Stimulated activated CD4-positive, alpha-beta T cell treated with anti-CD3 and anti-CD28 coated beads, Interleukin-12 subunit alpha, Interleukin-12 subunit beta, amount 100 ng/mL, for 48 hours (primary cell): ENCODE data around the gene TBCD.

Experiments
- DNase-seq, 3 donors: peaks; one replicate each; pipeline ENCODE4 v3.0.0-alpha.2; 2020; ENCODE audit warnings: low read depth in 2 of 3, low spot score in 1 of 3

The TBCD gene

DNA sequence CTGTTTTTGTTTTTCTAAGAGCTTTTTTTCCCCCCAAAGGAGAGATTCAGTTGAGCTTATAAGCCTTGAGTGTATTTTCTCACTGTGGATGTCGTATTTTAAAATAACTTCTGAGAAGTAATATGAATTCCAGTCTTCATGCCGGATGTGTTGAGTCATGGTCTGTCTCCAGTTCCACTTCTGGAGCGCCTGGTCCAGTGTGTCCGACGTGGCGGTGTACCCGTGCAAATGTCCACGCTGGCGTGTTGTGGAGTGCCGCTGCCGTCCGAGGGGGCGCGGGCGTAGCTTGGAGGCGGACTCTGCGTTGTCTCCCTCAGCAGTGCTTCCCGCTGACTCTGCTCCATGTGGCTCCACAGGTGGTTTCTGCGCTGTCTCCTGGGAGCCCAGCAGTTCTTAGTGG, 148.9 kb downstream of the TBCD start:
- DNase-seq = no peak

DNA sequence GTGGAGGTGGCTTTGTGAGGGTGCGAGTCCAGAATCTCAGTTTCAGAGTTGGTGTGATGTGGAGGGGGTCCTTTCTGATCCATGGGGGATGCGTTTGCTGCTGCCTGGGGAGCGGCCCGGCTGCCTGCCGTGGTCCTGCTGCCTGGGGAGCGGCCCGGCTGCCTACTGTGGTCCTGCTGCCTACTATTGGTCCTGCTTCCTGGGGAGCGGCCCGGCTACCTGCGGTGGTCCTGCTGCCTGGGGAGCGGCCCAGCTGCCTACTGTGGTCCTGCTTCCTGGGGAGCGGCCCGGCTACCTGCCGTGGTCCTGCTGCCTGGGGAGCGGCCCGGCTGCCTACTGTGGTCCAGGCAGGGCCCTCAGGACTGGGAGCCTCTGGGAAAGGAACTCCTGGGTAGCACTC, 149.5 kb downstream of the TBCD start:
- no peak for DNase-seq

DNA sequence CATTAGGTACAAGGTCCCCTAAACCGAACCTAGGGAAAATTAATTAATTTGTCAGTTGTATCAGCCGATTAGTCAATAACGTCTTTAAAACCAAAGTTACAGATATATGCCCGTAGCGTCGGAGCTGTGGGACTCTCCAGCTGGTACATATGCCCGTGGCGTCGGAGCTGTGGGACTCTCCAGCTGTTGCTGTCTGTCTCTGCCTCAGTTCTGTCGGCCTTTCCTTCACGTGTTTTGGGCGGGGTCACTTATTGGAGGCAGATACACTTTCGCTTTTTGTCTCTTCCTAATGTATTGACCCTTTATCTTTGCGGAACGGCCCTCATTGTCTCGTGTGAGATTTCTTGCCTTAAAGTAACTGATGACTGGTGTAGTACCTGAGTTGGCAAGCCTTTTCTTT, 150.0 kb downstream of the TBCD start:
- DNase-seq = no peak

GRCh38 chr17:82902972-82903874, 151.4 kb downstream of the TBCD start:
- no peak for DNase-seq

GRCh38 chr17:82905130-82905529, 153.3 kb downstream of the TBCD start:
- no peak for DNase-seq

- DNase-seq = no peak
Observed at GRCh38 chr17:82907797-82908542, 156.1 kb downstream of the TBCD start.

DNA sequence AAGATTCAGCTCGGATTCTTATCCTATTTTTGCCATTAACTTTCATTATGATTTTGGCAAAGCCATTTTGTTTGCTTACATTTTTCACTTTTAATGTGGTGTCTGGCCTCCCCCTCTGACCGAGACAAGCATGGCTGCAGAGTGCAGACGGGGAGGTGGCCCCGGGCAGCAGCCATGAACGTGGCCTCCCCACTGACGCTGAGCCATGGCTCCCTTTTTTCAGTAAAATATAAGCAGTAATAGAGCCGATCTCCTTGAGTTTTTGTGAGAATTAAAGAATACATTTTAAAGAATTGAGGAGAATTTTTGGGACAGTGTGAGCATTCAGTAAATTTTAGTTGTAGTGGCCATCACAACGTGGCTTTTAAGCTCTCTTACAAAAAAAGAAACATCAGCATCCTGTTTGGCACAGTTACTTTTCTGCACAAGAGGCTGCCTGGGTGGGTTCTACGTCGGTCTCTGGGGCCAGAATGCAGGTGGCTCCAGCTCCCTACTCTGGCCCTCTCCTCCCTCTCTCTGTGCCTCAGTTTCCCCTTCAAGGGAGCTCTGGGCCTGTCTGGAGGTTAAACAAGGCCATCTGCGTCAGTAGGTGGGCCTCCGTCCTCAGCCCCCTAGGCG, 156.8 kb downstream of the TBCD start:
- no peak for DNase-seq

GRCh38 chr17:82909322-82909904, 157.5 kb downstream of the TBCD start:
- DNase-seq = no peak

- no peak for DNase-seq
Observed at GRCh38 chr17:82910041-82910481, 158.2 kb downstream of the TBCD start.

DNA sequence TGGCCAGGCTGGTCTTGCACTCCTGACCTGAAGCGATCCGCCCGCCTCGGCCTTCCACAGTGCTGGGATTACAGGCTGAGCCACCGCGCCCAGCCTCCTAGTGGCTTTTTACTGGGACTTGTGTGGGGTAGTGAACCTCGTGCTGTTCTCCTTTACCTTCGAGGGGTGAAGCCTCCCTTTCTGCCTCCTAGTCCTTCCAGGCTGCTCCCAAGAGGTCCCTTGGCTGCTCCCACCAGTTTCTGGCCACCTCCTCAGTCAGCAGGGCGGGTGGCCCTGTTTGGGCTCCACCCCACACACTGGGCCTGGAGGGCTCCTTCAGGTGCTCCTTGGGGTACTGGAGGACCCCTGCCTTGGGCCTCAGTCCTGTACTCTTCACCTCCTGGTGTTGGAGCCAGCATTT, 158.9 kb downstream of the TBCD start:
- DNase-seq = no peak

- no peak for DNase-seq
Observed at GRCh38 chr17:82911822-82912221, 160.0 kb downstream of the TBCD start.

- no peak for DNase-seq
Observed at GRCh38 chr17:82912484-82913089, 160.7 kb downstream of the TBCD start.

GRCh38 chr17:82913304-82914043, 161.6 kb downstream of the TBCD start:
- DNase-seq = no peak

- no peak for DNase-seq
Observed at GRCh38 chr17:82914375-82914774, 162.5 kb downstream of the TBCD start.

GRCh38 chr17:82915010-82915756, 163.3 kb downstream of the TBCD start:
- no peak for DNase-seq

DNA sequence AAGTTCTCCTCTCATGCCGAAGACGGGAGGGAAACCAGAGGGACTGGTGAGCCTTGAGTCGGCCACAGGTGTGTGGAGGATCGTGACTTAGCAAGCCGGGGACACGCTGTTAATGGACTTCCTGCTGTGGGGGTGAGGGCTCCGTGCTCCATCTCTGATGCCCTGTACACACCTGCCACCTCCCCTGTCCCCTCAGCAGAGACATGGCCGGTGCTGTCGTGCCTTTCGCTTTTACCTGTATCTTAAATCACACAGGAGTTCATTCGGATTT, 163.8 kb downstream of the TBCD start:
- DNase-seq = no peak

GRCh38 chr17:82917699-82918345, 166.0 kb downstream of the TBCD start:
- DNase-seq = peak in 1 of 3 donors; percentile 19

- no peak for DNase-seq
Observed at GRCh38 chr17:82918508-82918907, 166.6 kb downstream of the TBCD start.

DNA sequence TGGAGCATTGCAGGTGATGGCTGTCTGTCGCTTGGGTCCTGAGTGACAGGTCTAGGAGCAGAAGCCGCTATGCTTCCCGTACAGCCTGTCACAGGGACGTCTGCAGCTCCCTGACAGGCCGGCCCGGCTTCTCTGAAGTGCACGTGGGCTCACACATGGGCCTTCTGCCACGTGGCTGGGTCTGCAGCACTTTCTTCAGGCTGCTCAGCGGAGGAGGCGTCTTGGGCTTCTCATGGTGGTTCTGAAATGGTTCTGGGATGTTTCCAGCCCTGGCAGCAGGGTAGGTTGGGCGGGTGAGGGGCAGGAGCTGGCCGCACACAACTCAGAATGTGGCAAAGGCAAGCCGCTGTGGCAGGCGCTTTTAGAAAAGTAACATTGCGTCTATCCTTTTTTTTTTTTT, 168.3 kb downstream of the TBCD start:
- DNase-seq = no peak
